IMR-90 (cell line): ENCODE measurements around the gene SLC6A15. TPM values are rescaled to one million over a fixed set of nuclear protein-coding genes. Genes with fewer than 3 reads are reported as not detected.

Experiments
- ATAC-seq: fragments of 200-7000 bp; cut with Tn5 transposase; 2 replicates; pipeline ENCODE4 v1.9.1; 2020; ENCODE audit warnings: low read depth, mild to moderate bottlenecking, moderate library complexity
- BruUV-seq: library from RNA; stranded (reverse); fragments of 400-500 nt; replicated peaks from 2 replicates; lab custom pipeline; 2021; lab: Mats Ljungman, UMichigan
- CTCF ChIA-PET: fragments of 300-600 bp; formaldehyde crosslinking; extraction: SDS; loops from one replicate; lab custom pipeline; 2021; ENCODE audit warnings: antibody characterized with exemption; lab: Yijun Ruan, JAX
- POLR2A ChIA-PET: fragments of 300-600 bp; sonication (Branson Sonifier 250); formaldehyde crosslinking; loops from one replicate; lab custom pipeline; 2022; ENCODE audit warnings: antibody characterized with exemption; ENCODE audit not compliant: unreplicated experiment; lab: Charles Lee
- DNase-seq: peaks from one replicate; pipeline ENCODE4 v3.0.0; 2013
- H2AFZ ChIP-seq: replicated peaks from 2 replicates; pipeline ENCODE3; 2013; ENCODE audit warnings: low read length, mild to moderate bottlenecking; ENCODE audit not compliant: poor library complexity
- H2AK5ac ChIP-seq: 2 replicates; pipeline ENCODE4 v1.6.1; 2013; ENCODE audit warnings: low read depth, low read length, inconsistent platforms
- H2AK9ac ChIP-seq: replicated peaks from 2 replicates; pipeline ENCODE3; 2013; ENCODE audit warnings: mild to moderate bottlenecking, low read depth, low read length, moderate library complexity; ENCODE audit not compliant: poor library complexity
- H2BK120ac ChIP-seq: 2 replicates; pipeline ENCODE4 v1.6.1; 2013; ENCODE audit warnings: low read depth, low read length, inconsistent platforms
- H2BK15ac ChIP-seq: 3 replicates; pipeline ENCODE4 v1.6.1; 2013; ENCODE audit warnings: low read depth, low read length, inconsistent platforms
- H2BK20ac ChIP-seq: 2 replicates; pipeline ENCODE4 v1.6.1; 2013; ENCODE audit warnings: low read depth, mild to moderate bottlenecking, inconsistent platforms, low read length, moderate library complexity
- H2BK5ac ChIP-seq: 2 replicates; pipeline ENCODE4 v1.6.1; 2013; ENCODE audit warnings: mild to moderate bottlenecking, low read depth, low read length, inconsistent platforms; ENCODE audit not compliant: poor library complexity, severe bottlenecking
- H3K14ac ChIP-seq: replicated peaks from 2 replicates; pipeline ENCODE4 v1.6.1; 2013; ENCODE audit warnings: low read depth, low read length, inconsistent platforms
- H3K18ac ChIP-seq: 2 replicates; pipeline ENCODE4 v1.6.1; 2013; ENCODE audit warnings: low read depth, low read length, control low read depth
- H3K23ac ChIP-seq: 2 replicates; pipeline ENCODE4 v1.6.1; 2013; ENCODE audit warnings: low read depth, low read length, inconsistent platforms
- H3K27ac ChIP-seq: 2 replicates; pipeline ENCODE4 v1.5.1; 2013; ENCODE audit warnings: mild to moderate bottlenecking, control low read depth, low read length; ENCODE audit not compliant: insufficient read depth
- H3K27me3 ChIP-seq: 2 replicates; pipeline ENCODE4 v1.6.1; 2013; ENCODE audit warnings: low read length; ENCODE audit not compliant: control insufficient read depth, insufficient read depth
- H3K36me3 ChIP-seq: 2 replicates; pipeline ENCODE4 v1.6.1; 2013; ENCODE audit warnings: low read length, mixed read lengths; ENCODE audit not compliant: control insufficient read depth, insufficient read depth
- H3K4ac ChIP-seq: 2 replicates; pipeline ENCODE4 v1.6.1; 2013; ENCODE audit warnings: low read depth, low read length, inconsistent platforms
- H3K4me1 ChIP-seq: 2 replicates; pipeline ENCODE4 v1.6.1; 2013; ENCODE audit warnings: low read length, mixed read lengths; ENCODE audit not compliant: control insufficient read depth, insufficient read depth
- H3K4me2 ChIP-seq: 2 replicates; pipeline ENCODE4 v1.6.1; 2013; ENCODE audit warnings: low read depth, mild to moderate bottlenecking, control low read depth, low read length, moderate library complexity
- H3K4me3 ChIP-seq: 2 replicates; pipeline ENCODE4 v1.5.1; 2013; ENCODE audit warnings: low read depth, mild to moderate bottlenecking, control low read depth, low read length, moderate library complexity; ENCODE audit not compliant: insufficient read depth
- H3K56ac ChIP-seq: 2 replicates; pipeline ENCODE4 v1.6.1; 2013; ENCODE audit warnings: low read length, inconsistent platforms; ENCODE audit not compliant: insufficient read depth; ENCODE audit errors: extremely low read depth
- H3K79me1 ChIP-seq, 2 experiments: 2 replicates each; pipeline ENCODE4 v1.6.1; 2013; ENCODE audit warnings: low read length in 2 of 2, inconsistent platforms in 1 of 2, low read depth in 1 of 2
- H3K9ac ChIP-seq: 2 replicates; pipeline ENCODE4 v1.6.1; 2013; ENCODE audit warnings: low read depth, low read length, control low read depth
- H3K9me1 ChIP-seq: 2 replicates; pipeline ENCODE4 v1.6.1; 2013; ENCODE audit warnings: low read length, inconsistent platforms; ENCODE audit not compliant: insufficient read depth
- H3K9me3 ChIP-seq: 2 replicates; pipeline ENCODE4 v1.6.1; 2013; ENCODE audit warnings: low read length; ENCODE audit not compliant: control insufficient read depth, insufficient read depth
- H4K20me1 ChIP-seq: 2 replicates; pipeline ENCODE4 v1.6.1; 2013; ENCODE audit warnings: low read length, inconsistent platforms; ENCODE audit not compliant: insufficient read depth
- H4K5ac ChIP-seq: 2 replicates; pipeline ENCODE4 v1.6.1; 2013; ENCODE audit warnings: mild to moderate bottlenecking, low read depth, low read length, control low read depth
- H4K8ac ChIP-seq, 2 experiments: 2 replicates each; pipeline ENCODE4 v1.6.1; 2013; ENCODE audit warnings: low read depth in 2 of 2, low read length in 2 of 2, control low read depth in 1 of 2, inconsistent platforms in 1 of 2
- H4K91ac ChIP-seq: 2 replicates; pipeline ENCODE4 v1.6.1; 2013; ENCODE audit warnings: low read depth, low read length, inconsistent platforms; ENCODE audit not compliant: insufficient read depth
- CHD1 ChIP-seq: IDR thresholded peaks from 2 replicates; pipeline ENCODE4 v1.6.1; 2012; ENCODE audit warnings: low read depth, low read length, improper control_type of control experiment
- MAZ ChIP-seq: IDR thresholded peaks from 2 replicates; pipeline ENCODE4 v1.6.1; 2012; ENCODE audit warnings: low read depth, mild to moderate bottlenecking, low read length, improper control_type of control experiment, moderate library complexity, borderline replicate concordance
- POLR2A ChIP-seq: IDR thresholded peaks from 2 replicates; pipeline ENCODE4 v1.6.1; 2012; ENCODE audit warnings: mild to moderate bottlenecking, low read depth, low read length
- RAD21 ChIP-seq: IDR thresholded peaks from 2 replicates; pipeline ENCODE4 v1.6.1; 2012; ENCODE audit warnings: low read length, improper control_type of control experiment
- WGBS, 2 experiments: methylation state at CpG; one replicate each; pipeline versions ENCODE4 v1.1.5 to v1.1.7; 2013; ENCODE audit warnings: missing lambda C conversion rate in 2 of 2; ENCODE audit not compliant: insufficient read length in 1 of 2; ENCODE audit errors: extremely low coverage in 2 of 2; 5-methylcytosine and 5-hydroxymethylcytosine counted together
- dilution Hi-C: fragments of 300-500 bp; cut with HindIII; formaldehyde crosslinking; loops from one replicate; pipeline ENCODE4 v1.14.3; 2018; ENCODE audit warnings: low sequenced_read_pairs; ENCODE audit not compliant: unreplicated experiment
- in situ Hi-C: fragments of 300-500 bp; cut with MboI; formaldehyde crosslinking; loops from 3 replicates; pipeline ENCODE4 v1.14.3; 2019; ENCODE audit warnings: low sequenced_read_pairs, inconsistent platforms, mixed read lengths
- intact Hi-C: fragments of 100-400 bp; cut with micrococcal nuclease; formaldehyde crosslinking; loops from 2 replicates; pipeline ENCODE4 v1.10.0; 2022
- polyA plus RNA-seq, 3 experiments: library from polyadenylated mRNA; depleted of rRNA; stranded (reverse); fragments of >200 nt; gene quantifications; 2 replicates each; pipeline ENCODE4 v1.2.3, GENCODE V29; 2012; ENCODE audit warnings: low replicate concordance in 1 of 3
- total RNA-seq: library from RNA; depleted of rRNA; stranded (reverse); fragments of >200 nt; gene quantifications from 2 replicates; pipeline ENCODE4 v1.2.3, GENCODE V29; 2012
- TF ChIP-seq, protein P1 (sequence below): fragments of 150-350 bp; IDR thresholded peaks from 2 replicates; pipeline ENCODE4 v1.6.1; 2017; ENCODE audit warnings: mild to moderate bottlenecking, antibody characterized with exemption, low read length, low read depth
- TF ChIP-seq, protein P2 (sequence below): fragments of 150-350 bp; IDR thresholded peaks from 2 replicates; pipeline ENCODE4 v1.6.1; 2016; ENCODE audit warnings: low read depth, mild to moderate bottlenecking, low read length, moderate library complexity, borderline replicate concordance

SLC6A15 gene
- total and polyA plus RNA-seq, 2 of the 4 experiments (the other 2 are of a cell fraction), result 0.32 to 0.72 TPM

DNA sequence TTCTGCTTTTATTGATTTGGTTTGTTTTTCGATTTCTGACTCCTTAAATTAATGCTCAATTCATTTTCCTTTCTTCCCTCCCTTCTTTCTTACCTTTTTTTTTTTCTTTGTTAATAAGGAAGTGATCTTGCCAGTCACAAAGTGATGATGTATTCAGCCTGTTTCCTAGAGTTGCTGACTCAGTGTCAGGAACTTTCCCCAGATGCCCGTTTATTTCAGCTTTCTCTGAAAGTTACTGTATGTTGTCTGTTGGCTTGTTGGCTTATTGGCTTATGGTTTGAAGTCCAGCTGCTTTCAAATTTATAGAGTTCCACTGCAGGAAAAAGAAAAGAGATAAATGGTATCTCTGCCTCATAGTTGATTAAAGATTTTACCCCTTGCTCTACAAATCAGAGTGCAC lies 12.4 kb upstream of the SLC6A15 start:
- no peak overlapping the region for H2AFZ ChIP-seq
- no peak overlapping the region for H3K23ac ChIP-seq
- H3K56ac ChIP-seq, result no peak overlapping the region
- no peak overlapping the region for H3K4ac ChIP-seq
- no CpG with 5 or more reads among the region's 2 CpGs for WGBS, 2 experiments
- H3K18ac ChIP-seq, result no peak overlapping the region
- intact Hi-C loops (no loop called here), dilution Hi-C loops (no loop called here), in situ Hi-C loops (no loop called here)
- TF ChIP-seq MAZ (no peak), POLR2A (no peak), RAD21 (no peak), CHD1 (no peak)
- TF ChIP-seq, protein P1, sequence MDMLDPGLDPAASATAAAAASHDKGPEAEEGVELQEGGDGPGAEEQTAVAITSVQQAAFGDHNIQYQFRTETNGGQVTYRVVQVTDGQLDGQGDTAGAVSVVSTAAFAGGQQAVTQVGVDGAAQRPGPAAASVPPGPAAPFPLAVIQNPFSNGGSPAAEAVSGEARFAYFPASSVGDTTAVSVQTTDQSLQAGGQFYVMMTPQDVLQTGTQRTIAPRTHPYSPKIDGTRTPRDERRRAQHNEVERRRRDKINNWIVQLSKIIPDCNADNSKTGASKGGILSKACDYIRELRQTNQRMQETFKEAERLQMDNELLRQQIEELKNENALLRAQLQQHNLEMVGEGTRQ, result no peak
- TF ChIP-seq, protein P2, sequence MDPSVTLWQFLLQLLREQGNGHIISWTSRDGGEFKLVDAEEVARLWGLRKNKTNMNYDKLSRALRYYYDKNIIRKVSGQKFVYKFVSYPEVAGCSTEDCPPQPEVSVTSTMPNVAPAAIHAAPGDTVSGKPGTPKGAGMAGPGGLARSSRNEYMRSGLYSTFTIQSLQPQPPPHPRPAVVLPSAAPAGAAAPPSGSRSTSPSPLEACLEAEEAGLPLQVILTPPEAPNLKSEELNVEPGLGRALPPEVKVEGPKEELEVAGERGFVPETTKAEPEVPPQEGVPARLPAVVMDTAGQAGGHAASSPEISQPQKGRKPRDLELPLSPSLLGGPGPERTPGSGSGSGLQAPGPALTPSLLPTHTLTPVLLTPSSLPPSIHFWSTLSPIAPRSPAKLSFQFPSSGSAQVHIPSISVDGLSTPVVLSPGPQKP, result no peak
- no peak overlapping the region for H3K27ac ChIP-seq
- H3K9me3 ChIP-seq, result no peaks in the 10 kb centered on the region
- H4K8ac ChIP-seq, result no peak overlapping the region
- no TSS peak for BruUV-seq
- no peak overlapping the region for H3K4me3 ChIP-seq
- no peak overlapping the region for H3K14ac ChIP-seq
- H2BK120ac ChIP-seq, result no peak overlapping the region
- no peak overlapping the region for H2AK5ac ChIP-seq
- no peaks in the 10 kb centered on the region for H3K9me1 ChIP-seq
- no peaks in the 10 kb centered on the region for H4K20me1 ChIP-seq
- no peak overlapping the region for H4K5ac ChIP-seq
- ChIA-PET POLR2A (no interaction called here), CTCF (no interaction called here)
- H2BK15ac ChIP-seq, result no peak overlapping the region
- no peaks in the 10 kb centered on the region for H3K4me1 ChIP-seq
- no peak overlapping the region for H2BK5ac ChIP-seq
- no peak overlapping the region for H2AK9ac ChIP-seq
- H3K36me3 ChIP-seq, result no peaks in the 10 kb centered on the region
- H3K4me2 ChIP-seq, result no peak overlapping the region
- H3K79me1 ChIP-seq, result no peaks in the 10 kb centered on the region
- H3K27me3 ChIP-seq, result no peaks in the 10 kb centered on the region
- H3K9ac ChIP-seq, result no peak overlapping the region
- H4K91ac ChIP-seq, result no peak overlapping the region
- ATAC-seq (no peak), DNase-seq (peak; percentile 23)
- H2BK20ac ChIP-seq, result no peak overlapping the region
